A673 (cell line): ENCODE results near the gene THSD7B. TPM values are rescaled to one million over a fixed set of nuclear protein-coding genes. Genes with fewer than 3 reads are reported as not detected.

ENCODE experiments used
- BruUV-seq: library from RNA; stranded (reverse); fragments of 400-500 nt; replicated peaks from 2 replicates; lab custom pipeline; 2021; lab: Mats Ljungman, UMichigan
- CTCF ChIA-PET: fragments of 300-600 bp; sonication (Branson Sonifier 250); formaldehyde crosslinking; loops from one replicate; lab custom pipeline; 2022; ENCODE audit warnings: antibody characterized with exemption; lab: Charles Lee
- POLR2A ChIA-PET: fragments of 300-600 bp; sonication (Branson Sonifier 250); formaldehyde crosslinking; loops from one replicate; lab custom pipeline; 2022; ENCODE audit warnings: antibody characterized with exemption; ENCODE audit not compliant: low non-redundant PET; lab: Charles Lee
- DNase-seq: peaks from one replicate; pipeline ENCODE4 v3.0.0-alpha.2; 2015; ENCODE audit warnings: low spot score
- H3K27ac ChIP-seq: fragments of 200-600 bp; sonication (generic); 2 replicates; pipeline ENCODE4 v1.5.1; 2016; ENCODE audit warnings: mixed run types, low read depth, mild to moderate bottlenecking, mixed read lengths, antibody characterized with exemption, low read length; ENCODE audit not compliant: poor library complexity, severe bottlenecking
- H3K27me3 ChIP-seq: fragments of 200-600 bp; sonication (generic); replicated peaks from 2 replicates; pipeline ENCODE4 v1.6.1; 2017; ENCODE audit warnings: mixed run types, low read depth, mild to moderate bottlenecking, mixed read lengths, antibody characterized with exemption, low read length; ENCODE audit not compliant: insufficient read depth, poor library complexity
- H3K36me3 ChIP-seq: fragments of 200-600 bp; sonication (generic); 2 replicates; pipeline ENCODE4 v1.6.1; 2016; ENCODE audit warnings: mixed run types, mild to moderate bottlenecking, mixed read lengths, antibody characterized with exemption, low read length; ENCODE audit not compliant: insufficient read depth, poor library complexity, severe bottlenecking
- H3K4me1 ChIP-seq: fragments of 200-600 bp; sonication (generic); 2 replicates; pipeline ENCODE4 v1.6.1; 2017; ENCODE audit warnings: mixed run types, mild to moderate bottlenecking, mixed read lengths, antibody characterized with exemption, low read length; ENCODE audit not compliant: insufficient read depth, poor library complexity, severe bottlenecking
- H3K4me3 ChIP-seq: fragments of 200-600 bp; sonication (generic); 2 replicates; pipeline ENCODE4 v1.5.1; 2016; ENCODE audit warnings: low read depth, mixed run types, mild to moderate bottlenecking, mixed read lengths, low read length; ENCODE audit not compliant: poor library complexity, severe bottlenecking
- H3K9me3 ChIP-seq: fragments of 200-600 bp; sonication (generic); 2 replicates; pipeline ENCODE4 v1.6.1; 2016; ENCODE audit warnings: mixed run types, low read depth, mild to moderate bottlenecking, mixed read lengths, antibody characterized with exemption, low read length; ENCODE audit not compliant: poor library complexity, severe bottlenecking
- EZH2 ChIP-seq: fragments of 200-600 bp; sonication (generic); IDR thresholded peaks from 2 replicates; pipeline ENCODE4 v1.6.1; 2017; ENCODE audit warnings: borderline replicate concordance, low read depth, mild to moderate bottlenecking, mixed read lengths, antibody characterized with exemption, low read length; ENCODE audit not compliant: poor library complexity, severe bottlenecking
- intact Hi-C: fragments of 100-400 bp; cut with micrococcal nuclease; formaldehyde crosslinking; loops from one replicate; pipeline ENCODE4 v1.10.0; 2022; ENCODE audit not compliant: unreplicated experiment
- total RNA-seq: library from RNA; stranded (reverse); gene quantifications from 2 replicates; pipeline ENCODE4 v1.2.3, GENCODE V29; 2021
- TF ChIP-seq, protein P1 (sequence below): fragments of 300-800, 200-600 bp; sonication (generic); conservative IDR thresholded peaks from 2 replicates; pipeline ENCODE4 v1.5.1; 2017; ENCODE audit warnings: low read depth, mild to moderate bottlenecking, antibody characterized with exemption, low read length, moderate library complexity, mixed read lengths

Gene THSD7B
- total RNA-seq, 1 experiment from 2014 or later, result not detected

- no peaks in the 10 kb centered on the region for H3K27me3 ChIP-seq
- H3K27ac ChIP-seq, result no peak overlapping the region
- ChIA-PET CTCF (no interaction called here), POLR2A (no interaction called here)
- no peak overlapping the region for H3K4me3 ChIP-seq
- no TSS peak for BruUV-seq
- H3K36me3 ChIP-seq, result no peaks in the 10 kb centered on the region
- no peak for TF ChIP-seq EZH2
- TF ChIP-seq, protein P1, sequence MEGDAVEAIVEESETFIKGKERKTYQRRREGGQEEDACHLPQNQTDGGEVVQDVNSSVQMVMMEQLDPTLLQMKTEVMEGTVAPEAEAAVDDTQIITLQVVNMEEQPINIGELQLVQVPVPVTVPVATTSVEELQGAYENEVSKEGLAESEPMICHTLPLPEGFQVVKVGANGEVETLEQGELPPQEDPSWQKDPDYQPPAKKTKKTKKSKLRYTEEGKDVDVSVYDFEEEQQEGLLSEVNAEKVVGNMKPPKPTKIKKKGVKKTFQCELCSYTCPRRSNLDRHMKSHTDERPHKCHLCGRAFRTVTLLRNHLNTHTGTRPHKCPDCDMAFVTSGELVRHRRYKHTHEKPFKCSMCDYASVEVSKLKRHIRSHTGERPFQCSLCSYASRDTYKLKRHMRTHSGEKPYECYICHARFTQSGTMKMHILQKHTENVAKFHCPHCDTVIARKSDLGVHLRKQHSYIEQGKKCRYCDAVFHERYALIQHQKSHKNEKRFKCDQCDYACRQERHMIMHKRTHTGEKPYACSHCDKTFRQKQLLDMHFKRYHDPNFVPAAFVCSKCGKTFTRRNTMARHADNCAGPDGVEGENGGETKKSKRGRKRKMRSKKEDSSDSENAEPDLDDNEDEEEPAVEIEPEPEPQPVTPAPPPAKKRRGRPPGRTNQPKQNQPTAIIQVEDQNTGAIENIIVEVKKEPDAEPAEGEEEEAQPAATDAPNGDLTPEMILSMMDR, result no peak
- intact Hi-C loops, result no loop called here
- H3K9me3 ChIP-seq, result no peaks in the 10 kb centered on the region
- DNase-seq, result no peak
- no peaks in the 10 kb centered on the region for H3K4me1 ChIP-seq
These were observed 125.8 kb downstream of the THSD7B start for GRCh38 chr2:136891100-136891499.

GRCh38 chr2:136894007-136894634, 128.8 kb downstream of the THSD7B start:
- Histone ChIP-seq H3K9me3 (no peaks in the 10 kb centered on the region), H3K36me3 (no peaks in the 10 kb centered on the region), H3K27ac (no peak overlapping the region), H3K27me3 (no peaks in the 10 kb centered on the region), H3K4me1 (no peaks in the 10 kb centered on the region), H3K4me3 (no peak overlapping the region)
- DNase-seq, result no peak
- ChIA-PET CTCF (no interaction called here), POLR2A (no interaction called here)
- no TSS peak for BruUV-seq
- intact Hi-C loops, result no loop called here
- TF ChIP-seq, protein P1, result no peak
- TF ChIP-seq EZH2, result no peak

DNA sequence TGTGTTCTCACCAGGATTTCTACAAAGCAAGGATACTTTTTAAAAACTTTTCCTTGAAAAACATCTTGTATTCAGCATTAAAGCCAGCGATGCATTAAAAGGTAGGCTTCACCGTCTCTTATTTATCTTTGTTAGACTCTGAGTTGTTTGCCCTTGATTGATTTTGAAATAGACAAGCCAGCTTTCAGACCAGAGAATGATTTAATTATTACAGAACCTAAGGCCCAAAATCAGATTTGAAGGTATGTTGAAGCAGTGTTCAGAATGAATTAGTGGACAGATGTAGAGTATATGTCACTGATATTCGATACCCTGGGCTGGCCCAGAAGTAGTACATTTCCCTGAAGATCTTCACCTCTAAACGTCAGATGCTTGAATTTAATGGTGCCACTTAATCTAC, 136.4 kb downstream of the THSD7B start:
- BruUV-seq, result no TSS peak
- Histone ChIP-seq H3K4me3 (no peak overlapping the region), H3K36me3 (no peaks in the 10 kb centered on the region), H3K4me1 (no peaks in the 10 kb centered on the region), H3K27ac (no peak overlapping the region), H3K9me3 (no peaks in the 10 kb centered on the region), H3K27me3 (no peaks in the 10 kb centered on the region)
- no peak for DNase-seq
- intact Hi-C loops, result no loop called here
- ChIA-PET CTCF (no interaction called here), POLR2A (no interaction called here)
- TF ChIP-seq EZH2, result no peak
- TF ChIP-seq, protein P1, result no peak
